ENCODE data around the gene DLX2.
"Not testable (repeated sequence)": the region's sequence is repeated elsewhere in the genome, so short reads cannot be mapped to it uniquely, and the experiment has no call there.

DLX2 gene

GRCh38 chr2:172102391-172103359, at the start of gene DLX2:
TSS of gene DLX2 (minus strand) at chr2:172102900. CDS start at chr2:172102538, 362 bp downstream.
- DNase-seq, result peak; percentile 81

GRCh38 chr2:172147944-172148650, 45.4 kb upstream of the DLX2 start:
- DNase-seq, result no peak

- DNase-seq, result no peak
Observed at GRCh38 chr2:172143817-172144216, 41.1 kb upstream of the DLX2 start.

GRCh38 chr2:172138727-172139126, 36.0 kb upstream of the DLX2 start:
- DNase-seq, result not testable (repeated sequence)

- DNase-seq, result no peak
Observed at GRCh38 chr2:172137943-172138342, 35.2 kb upstream of the DLX2 start.

- DNase-seq, result no peak
Observed at GRCh38 chr2:172137109-172137508, 34.4 kb upstream of the DLX2 start.

GRCh38 chr2:172135446-172135845, 32.7 kb upstream of the DLX2 start:
- DNase-seq, result no peak

GRCh38 chr2:172134270-172134669, 31.6 kb upstream of the DLX2 start:
- no peak for DNase-seq

- DNase-seq, result no peak
Observed at GRCh38 chr2:172131713-172132555, 29.2 kb upstream of the DLX2 start.

GRCh38 chr2:172129404-172129803, 26.7 kb upstream of the DLX2 start:
- no peak for DNase-seq

- no peak for DNase-seq
Observed at GRCh38 chr2:172128484-172128883, 25.8 kb upstream of the DLX2 start.

GRCh38 chr2:172120118-172120517, 17.4 kb upstream of the DLX2 start:
- no peak for DNase-seq

- DNase-seq, result no peak
Observed at GRCh38 chr2:172119089-172119488, 16.4 kb upstream of the DLX2 start.

GRCh38 chr2:172116107-172116506, 13.4 kb upstream of the DLX2 start:
- DNase-seq, result no peak

- no peak for DNase-seq
Observed at GRCh38 chr2:172114579-172114978, 11.9 kb upstream of the DLX2 start.

- DNase-seq, result not testable (repeated sequence)
Observed at GRCh38 chr2:172114176-172114575, 11.5 kb upstream of the DLX2 start.

- DNase-seq, result no peak
Observed at GRCh38 chr2:172113617-172114016, 10.9 kb upstream of the DLX2 start.

GRCh38 chr2:172109988-172110811, 7.5 kb upstream of the DLX2 start:
- no peak for DNase-seq

- DNase-seq, result no peak
Observed at GRCh38 chr2:172109256-172109987, 6.7 kb upstream of the DLX2 start.

GRCh38 chr2:172108587-172108930, 5.9 kb upstream of the DLX2 start:
- DNase-seq, result no peak
